Measurements from ENCODE around the gene DCUN1D3. TPM values are rescaled to one million over a fixed set of nuclear protein-coding genes. Genes with fewer than 3 reads are reported as not detected.

DCUN1D3 gene
- total and polyA plus RNA-seq, 2 donors (not counting 1 experiment from before 2014, with no cell fraction given) = 20.4 to 42.8 TPM

DNA sequence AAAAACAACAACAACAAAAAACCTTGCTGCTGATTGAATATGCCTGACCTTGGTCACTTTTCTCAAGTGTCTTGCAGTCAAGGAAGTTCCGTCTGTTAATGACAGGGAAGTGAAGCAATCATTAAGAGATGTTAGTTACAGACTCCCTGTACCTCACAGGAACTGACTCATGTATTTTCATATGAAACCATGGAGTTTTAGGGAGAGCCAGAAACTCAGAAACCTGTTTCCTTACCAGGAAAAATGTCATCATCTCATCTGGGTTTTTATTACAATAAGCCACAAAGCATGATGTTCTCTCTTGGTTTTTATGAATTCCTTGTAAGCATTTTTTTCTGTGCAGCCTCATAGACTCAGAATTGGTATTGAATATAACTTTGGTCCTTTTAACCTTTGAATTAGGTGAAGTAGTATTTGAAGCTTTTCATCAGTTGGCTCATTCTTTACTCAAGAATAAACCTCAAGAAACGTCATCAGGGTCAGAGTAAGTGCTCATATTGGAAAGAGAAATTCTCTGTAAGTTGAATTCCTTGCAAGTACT is 10.7 kb upstream of the DCUN1D3 start:
- Histone ChIP-seq H2AFZ (ENCODE audit: low read length) (no peak overlapping the region), H3K4me3 (replicated peaks in 1 of 4; ENCODE audit: control extremely low read depth in 1 of 4, insufficient read depth in 1 of 4, low read depth in 3 of 4, low read length in 4 of 4) (no peak overlapping the region), H3K79me2 (ENCODE audit: control insufficient read depth, insufficient read depth, low read length) (peaks cover 3% of the 10 kb centered on the region), H3K4me2 (ENCODE audit: extremely low read depth, insufficient read depth, low read length) (peak overlapping the region; percentile 76), H3K36me3 (ENCODE audit: control insufficient read depth, insufficient read depth, low read length) (no peaks in the 10 kb centered on the region), H3K27ac (ENCODE audit: insufficient read depth, low read length) (peak overlapping the region; percentile 94), H3K4me1 (ENCODE audit: control insufficient read depth, extremely low read depth, insufficient read depth, low read length) (peaks cover 39% of the 10 kb centered on the region), H3K9me3 (ENCODE audit: control insufficient read depth, insufficient read depth, low read depth, low read length) (no peaks in the 10 kb centered on the region), H3K9ac (ENCODE audit: insufficient read depth, low read length) (peak overlapping the region; percentile 41), H4K20me1 (ENCODE audit: control insufficient read depth, extremely low read depth, insufficient read depth, low read length) (no peaks in the 10 kb centered on the region), H3K27me3 (ENCODE audit: control insufficient read depth, insufficient read depth, low read length) (no peaks in the 10 kb centered on the region)
- peak; percentile 88 to 96 for DNase-seq (ENCODE audit: low read depth in 2 of 2)
- no peak for TF ChIP-seq EZH2 (IDR thresholded peaks at IDR 0.05; ENCODE audit: low read length, missing control alignments)
- TF ChIP-seq, protein P1, sequence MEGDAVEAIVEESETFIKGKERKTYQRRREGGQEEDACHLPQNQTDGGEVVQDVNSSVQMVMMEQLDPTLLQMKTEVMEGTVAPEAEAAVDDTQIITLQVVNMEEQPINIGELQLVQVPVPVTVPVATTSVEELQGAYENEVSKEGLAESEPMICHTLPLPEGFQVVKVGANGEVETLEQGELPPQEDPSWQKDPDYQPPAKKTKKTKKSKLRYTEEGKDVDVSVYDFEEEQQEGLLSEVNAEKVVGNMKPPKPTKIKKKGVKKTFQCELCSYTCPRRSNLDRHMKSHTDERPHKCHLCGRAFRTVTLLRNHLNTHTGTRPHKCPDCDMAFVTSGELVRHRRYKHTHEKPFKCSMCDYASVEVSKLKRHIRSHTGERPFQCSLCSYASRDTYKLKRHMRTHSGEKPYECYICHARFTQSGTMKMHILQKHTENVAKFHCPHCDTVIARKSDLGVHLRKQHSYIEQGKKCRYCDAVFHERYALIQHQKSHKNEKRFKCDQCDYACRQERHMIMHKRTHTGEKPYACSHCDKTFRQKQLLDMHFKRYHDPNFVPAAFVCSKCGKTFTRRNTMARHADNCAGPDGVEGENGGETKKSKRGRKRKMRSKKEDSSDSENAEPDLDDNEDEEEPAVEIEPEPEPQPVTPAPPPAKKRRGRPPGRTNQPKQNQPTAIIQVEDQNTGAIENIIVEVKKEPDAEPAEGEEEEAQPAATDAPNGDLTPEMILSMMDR (conservative IDR thresholded peaks at IDR 0.05 in 1 of 2, IDR thresholded peaks at IDR 0.05 in 1 of 2; ENCODE audit: low read depth in 1 of 2, low read length in 2 of 2) = no peak

DNA sequence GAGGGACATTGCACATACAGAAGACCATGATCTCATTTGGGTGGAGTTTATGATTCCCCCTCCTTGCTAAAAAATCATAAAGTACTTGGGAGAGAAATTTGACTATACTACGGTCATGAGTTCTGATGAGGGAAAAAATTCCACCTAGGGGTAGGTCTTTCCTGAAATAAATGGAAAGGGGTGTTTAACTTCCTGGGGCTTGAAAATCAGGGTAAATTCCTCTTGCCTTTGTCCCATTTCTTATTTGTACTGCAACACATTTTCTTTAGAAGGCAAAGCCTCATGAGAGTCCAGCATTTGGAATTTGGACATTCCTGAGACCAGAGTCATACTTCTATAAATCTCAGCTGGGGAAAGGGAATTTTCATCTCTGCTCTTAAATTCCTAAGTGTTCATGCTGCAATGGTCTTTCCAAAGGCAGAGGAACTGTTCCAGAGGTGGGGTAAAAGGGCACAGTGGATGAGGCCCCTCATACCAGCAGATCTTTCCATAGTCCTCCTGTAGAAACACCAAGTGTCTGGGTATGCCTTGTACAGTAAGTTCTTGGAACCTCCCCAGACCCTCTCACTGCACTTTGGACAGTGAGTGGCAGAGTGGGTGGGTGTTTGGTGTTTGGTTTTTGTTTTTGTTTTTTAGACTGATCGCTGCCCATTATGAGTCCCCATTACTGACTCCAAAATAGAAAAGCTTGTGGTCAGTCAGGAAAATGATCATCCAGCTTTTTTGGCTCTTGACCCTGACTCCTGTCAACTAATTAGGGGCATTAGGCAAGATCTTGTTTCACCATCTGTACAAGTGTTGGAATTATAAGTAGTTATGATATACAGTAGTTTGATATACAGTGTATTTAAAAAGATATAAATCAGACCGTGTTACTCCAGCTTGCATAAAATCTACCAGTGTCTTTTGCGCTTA is 6.4 kb upstream of the DCUN1D3 start:
- H3K27me3 ChIP-seq (ENCODE audit: control insufficient read depth, insufficient read depth, low read length) = no peaks in the 10 kb centered on the region
- peaks cover 58% of the 10 kb centered on the region for H3K4me1 ChIP-seq (ENCODE audit: control insufficient read depth, extremely low read depth, insufficient read depth, low read length)
- no peaks in the 10 kb centered on the region for H4K20me1 ChIP-seq (ENCODE audit: control insufficient read depth, extremely low read depth, insufficient read depth, low read length)
- peaks cover 21% of the 10 kb centered on the region for H3K79me2 ChIP-seq (ENCODE audit: control insufficient read depth, insufficient read depth, low read length)
- H3K27ac ChIP-seq (ENCODE audit: insufficient read depth, low read length) = peak overlapping the region; percentile 93
- H3K4me3 ChIP-seq (replicated peaks in 1 of 4; ENCODE audit: control extremely low read depth in 1 of 4, insufficient read depth in 1 of 4, low read depth in 3 of 4, low read length in 4 of 4) = peak overlapping the region in 2 of 4 experiments; percentile 7 to 15
- TF ChIP-seq, protein P1 (conservative IDR thresholded peaks at IDR 0.05 in 1 of 2, IDR thresholded peaks at IDR 0.05 in 1 of 2; ENCODE audit: low read depth in 1 of 2, low read length in 2 of 2) = no peak
- no peak for TF ChIP-seq EZH2 (IDR thresholded peaks at IDR 0.05; ENCODE audit: low read length, missing control alignments)
- H3K9ac ChIP-seq (ENCODE audit: insufficient read depth, low read length) = peak overlapping the region; percentile 57
- DNase-seq (ENCODE audit: low read depth in 2 of 2) = peak; percentile 93 to 94
- no peak overlapping the region for H2AFZ ChIP-seq (ENCODE audit: low read length)
- H3K4me2 ChIP-seq (ENCODE audit: extremely low read depth, insufficient read depth, low read length) = peak overlapping the region; percentile 98
- no peaks in the 10 kb centered on the region for H3K36me3 ChIP-seq (ENCODE audit: control insufficient read depth, insufficient read depth, low read length)
- no peaks in the 10 kb centered on the region for H3K9me3 ChIP-seq (ENCODE audit: control insufficient read depth, insufficient read depth, low read depth, low read length)

DNA sequence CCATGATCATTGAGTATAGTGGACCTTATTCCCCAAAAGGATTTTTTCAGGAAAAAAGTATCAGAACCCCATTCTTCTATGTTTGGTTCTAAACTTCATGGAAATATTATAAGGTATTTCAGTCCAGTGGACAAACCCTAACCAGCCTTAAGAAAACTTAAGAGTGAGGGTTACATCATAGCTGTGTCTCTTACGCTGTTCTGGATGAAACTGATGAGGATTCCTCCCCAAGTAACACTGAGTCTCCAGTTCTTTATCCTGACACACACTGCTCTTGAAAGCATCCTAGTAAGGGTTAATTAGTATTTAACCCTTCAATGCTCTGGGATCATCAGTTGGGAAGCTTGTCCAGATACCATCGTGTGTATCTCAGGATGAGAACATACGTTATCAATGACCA is 5.4 kb upstream of the DCUN1D3 start:
- Histone ChIP-seq H3K36me3 (ENCODE audit: control insufficient read depth, insufficient read depth, low read length) (no peaks in the 10 kb centered on the region), H3K4me3 (replicated peaks in 1 of 4; ENCODE audit: control extremely low read depth in 1 of 4, insufficient read depth in 1 of 4, low read depth in 3 of 4, low read length in 4 of 4) (no peak overlapping the region), H3K27ac (ENCODE audit: insufficient read depth, low read length) (peak overlapping the region; percentile 93), H3K9me3 (ENCODE audit: control insufficient read depth, insufficient read depth, low read depth, low read length) (no peaks in the 10 kb centered on the region), H3K4me1 (ENCODE audit: control insufficient read depth, extremely low read depth, insufficient read depth, low read length) (peaks cover 48% of the 10 kb centered on the region), H3K27me3 (ENCODE audit: control insufficient read depth, insufficient read depth, low read length) (no peaks in the 10 kb centered on the region), H3K79me2 (ENCODE audit: control insufficient read depth, insufficient read depth, low read length) (peaks cover 29% of the 10 kb centered on the region), H2AFZ (ENCODE audit: low read length) (no peak overlapping the region), H3K9ac (ENCODE audit: insufficient read depth, low read length) (peak overlapping the region; percentile 57), H4K20me1 (ENCODE audit: control insufficient read depth, extremely low read depth, insufficient read depth, low read length) (no peaks in the 10 kb centered on the region), H3K4me2 (ENCODE audit: extremely low read depth, insufficient read depth, low read length) (peak overlapping the region; percentile 95)
- TF ChIP-seq EZH2 (IDR thresholded peaks at IDR 0.05; ENCODE audit: low read length, missing control alignments) = no peak
- TF ChIP-seq, protein P1 (conservative IDR thresholded peaks at IDR 0.05 in 1 of 2, IDR thresholded peaks at IDR 0.05 in 1 of 2; ENCODE audit: low read depth in 1 of 2, low read length in 2 of 2) = no peak
- no peak for DNase-seq (ENCODE audit: low read depth in 2 of 2)

All from fibroblast of lung (primary cell).